DMS 273 treated with DMSO at 0.1 percent for 48 hours (cell line): ENCODE data around the gene PPARD.
"Not testable (repeated sequence)": the region's sequence is repeated elsewhere in the genome, so short reads cannot be mapped to it uniquely, and the experiment has no call there.

Experiments used
- DNase-seq: peaks from one replicate; lab custom pipeline; 2025; lab: John Stamatoyannopoulos, UW

PPARD gene

GRCh38 chr6:35406711-35407485 is 64.5 kb downstream of the PPARD start:
- DNase-seq = no peak

GRCh38 chr6:35409245-35409644 is 66.9 kb downstream of the PPARD start:
- DNase-seq = no peak

DNA sequence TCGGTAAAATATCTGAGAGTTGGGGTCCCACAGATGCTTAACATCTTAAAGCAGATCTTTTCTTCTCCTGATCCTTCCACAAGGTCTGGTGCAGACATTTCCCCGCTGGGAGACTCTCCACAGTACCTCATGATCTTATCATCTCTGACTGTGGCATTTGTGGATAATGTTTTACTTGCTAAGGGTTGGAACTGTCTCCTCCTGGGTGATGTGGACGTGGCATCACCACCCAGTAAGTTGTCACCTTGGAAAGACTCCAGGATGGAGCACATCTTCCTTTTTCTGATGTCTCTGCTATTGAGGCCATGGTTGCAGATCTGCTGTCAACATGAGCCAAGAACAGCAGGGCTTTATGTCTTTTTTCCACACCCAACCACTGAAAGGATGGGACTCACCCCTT is 67.8 kb downstream of the PPARD start:
- DNase-seq = no peak

DNA sequence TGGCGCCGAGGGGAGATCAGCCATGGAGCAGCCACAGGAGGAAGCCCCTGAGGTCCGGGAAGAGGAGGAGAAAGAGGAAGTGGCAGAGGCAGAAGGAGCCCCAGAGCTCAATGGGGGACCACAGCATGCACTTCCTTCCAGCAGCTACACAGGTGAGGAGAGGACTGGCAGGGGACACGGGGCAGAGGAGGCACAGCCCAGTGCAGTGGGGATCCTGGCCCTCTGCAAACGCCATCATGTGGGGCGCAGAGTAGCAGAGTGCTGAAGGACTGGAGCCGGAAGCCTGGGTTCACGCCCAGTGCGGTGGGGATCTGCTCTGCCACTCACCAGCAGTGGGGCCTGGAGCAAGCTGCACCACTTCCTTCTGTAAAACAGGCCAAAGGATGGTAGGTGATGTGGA is 68.7 kb downstream of the PPARD start:
- no peak for DNase-seq

DNA sequence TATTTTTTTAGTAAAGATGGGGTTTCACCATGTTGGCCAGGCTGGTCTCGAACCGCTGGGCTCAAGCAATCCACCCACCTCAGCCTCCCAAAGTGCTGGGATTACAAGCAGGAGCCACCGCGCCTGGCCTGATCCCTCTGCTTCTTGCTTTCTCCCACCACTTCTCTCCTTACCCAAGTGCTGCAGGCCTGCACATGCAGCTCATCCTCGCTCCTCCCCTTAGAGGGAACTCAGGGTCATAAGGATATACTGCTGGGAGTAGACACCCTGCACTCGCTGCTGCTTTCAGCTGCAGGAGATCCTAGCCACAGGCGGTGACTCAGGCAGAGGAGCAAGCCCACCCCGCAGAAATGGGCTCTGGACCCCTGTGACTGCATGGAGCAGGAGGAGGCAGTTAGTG is 69.7 kb downstream of the PPARD start:
- no peak for DNase-seq

DNA sequence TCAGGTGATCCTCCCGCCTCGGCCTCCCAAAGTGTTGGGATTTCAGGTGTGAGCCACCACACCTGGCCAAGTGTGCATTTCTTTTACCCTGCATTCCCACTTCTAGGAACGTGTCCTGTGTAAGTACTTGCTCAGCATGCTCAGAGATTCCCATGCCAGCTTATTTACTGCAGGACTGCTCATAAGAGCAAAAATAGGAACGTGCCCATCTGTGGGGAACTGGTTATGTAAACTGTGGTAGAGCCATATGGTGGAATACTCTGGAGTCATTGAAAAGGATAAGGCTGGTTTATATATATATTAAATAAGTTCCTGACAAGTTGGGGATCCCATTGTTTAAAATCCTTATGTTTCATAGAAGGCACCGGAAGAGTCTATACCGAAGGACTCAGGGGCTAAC is 71.6 kb downstream of the PPARD start:
- DNase-seq = no peak

GRCh38 chr6:35415065-35415891 is 72.9 kb downstream of the PPARD start:
- peak; percentile 47 for DNase-seq

DNA sequence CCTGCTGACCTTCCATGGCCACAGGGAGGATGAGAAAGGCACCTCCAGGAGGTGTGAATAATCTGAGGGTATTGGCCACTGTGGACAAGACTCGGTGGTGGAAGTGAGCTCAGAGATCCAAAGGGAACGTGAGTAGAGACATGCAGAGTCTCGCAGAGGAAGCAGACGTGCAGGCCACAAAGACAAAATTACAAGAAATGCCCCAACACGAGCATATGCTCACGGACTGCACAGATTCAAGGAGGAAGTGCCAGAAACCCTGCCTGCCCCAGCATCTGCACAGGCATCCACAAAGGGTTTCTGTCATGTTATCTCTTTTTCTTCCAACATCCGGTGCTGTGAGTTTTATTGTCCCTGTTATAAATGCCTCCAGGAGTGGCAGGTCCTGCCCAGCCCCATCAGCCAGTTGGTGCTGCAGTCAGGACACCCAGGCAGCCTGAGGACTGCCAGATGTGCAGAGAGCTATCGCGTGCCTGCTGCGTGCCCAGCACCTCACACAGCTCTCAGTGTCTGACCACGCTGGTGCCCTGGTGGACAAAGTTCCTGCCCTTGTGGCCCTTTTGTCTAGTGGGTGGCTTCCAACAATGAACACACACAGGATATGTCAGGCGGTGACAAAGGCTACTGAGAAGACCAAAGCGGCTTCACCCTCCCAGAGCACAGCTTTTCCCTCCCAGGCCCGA is 75.8 kb downstream of the PPARD start:
- no peak for DNase-seq

- DNase-seq = no peak
These were observed 77.1 kb downstream of the PPARD start for GRCh38 chr6:35419417-35419816.

DNA sequence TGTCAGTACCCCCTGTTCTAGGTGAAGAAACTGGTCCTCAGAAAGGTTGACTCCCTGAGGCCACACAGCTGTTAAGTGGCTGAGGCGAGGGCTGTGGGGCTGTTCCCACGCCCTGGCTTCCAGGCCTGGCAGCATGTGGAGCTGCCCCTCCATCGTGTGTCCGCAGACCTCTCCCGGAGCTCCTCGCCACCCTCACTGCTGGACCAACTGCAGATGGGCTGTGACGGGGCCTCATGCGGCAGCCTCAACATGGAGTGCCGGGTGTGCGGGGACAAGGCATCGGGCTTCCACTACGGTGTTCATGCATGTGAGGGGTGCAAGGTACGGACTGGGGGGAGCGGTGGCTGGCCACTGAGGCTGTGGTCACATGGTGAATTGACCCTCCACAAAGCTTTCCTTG is 77.6 kb downstream of the PPARD start:
- no peak for DNase-seq

GRCh38 chr6:35425284-35425683 is 82.9 kb downstream of the PPARD start:
- no peak for DNase-seq

- no peak for DNase-seq
These were observed 83.7 kb downstream of the PPARD start for GRCh38 chr6:35426074-35426473.

GRCh38 chr6:35427435-35427834 is 85.1 kb downstream of the PPARD start:
- DNase-seq = no peak

DNA sequence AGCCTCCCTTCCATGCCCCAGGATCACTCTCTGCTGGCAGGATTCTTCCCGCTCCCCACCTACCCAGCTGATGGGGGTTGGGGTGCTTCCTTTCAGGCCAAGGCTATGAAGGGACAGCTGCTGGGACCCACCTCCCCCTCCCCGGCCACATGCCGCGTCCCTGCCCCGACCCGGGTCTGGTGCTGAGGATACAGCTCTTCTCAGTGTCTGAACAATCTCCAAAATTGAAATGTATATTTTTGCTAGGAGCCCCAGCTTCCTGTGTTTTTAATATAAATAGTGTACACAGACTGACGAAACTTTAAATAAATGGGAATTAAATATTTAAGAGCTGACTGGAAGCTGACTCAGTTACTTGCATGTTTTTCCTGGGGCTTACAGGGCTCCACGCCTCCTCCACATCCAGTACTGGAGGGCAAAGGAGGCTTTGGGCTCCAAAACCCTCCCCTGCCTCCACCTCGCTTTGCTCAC is 85.5 kb downstream of the PPARD start:
- DNase-seq = no peak

- no peak for DNase-seq
These were observed 86.2 kb downstream of the PPARD start for GRCh38 chr6:35428421-35429149.

DNA sequence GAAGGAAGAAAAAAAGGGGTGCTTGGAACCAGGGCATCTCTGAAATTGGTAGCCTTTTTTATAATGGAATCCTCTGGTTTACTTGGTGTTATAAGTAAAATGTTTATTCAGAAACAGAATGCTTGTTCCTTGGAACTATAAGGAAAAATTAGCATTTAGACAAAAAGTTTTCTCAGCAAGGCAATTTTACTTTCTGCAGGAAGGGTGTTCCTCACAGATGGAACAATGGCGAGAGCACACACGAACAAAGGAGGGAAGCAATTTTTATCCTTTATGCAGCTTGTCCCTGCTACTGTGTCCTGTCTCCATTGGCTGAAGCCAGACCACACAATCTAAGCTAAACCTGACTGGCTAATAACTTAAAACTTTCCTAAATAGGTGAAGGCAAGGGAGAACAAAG is 87.1 kb downstream of the PPARD start:
- no peak for DNase-seq

DNA sequence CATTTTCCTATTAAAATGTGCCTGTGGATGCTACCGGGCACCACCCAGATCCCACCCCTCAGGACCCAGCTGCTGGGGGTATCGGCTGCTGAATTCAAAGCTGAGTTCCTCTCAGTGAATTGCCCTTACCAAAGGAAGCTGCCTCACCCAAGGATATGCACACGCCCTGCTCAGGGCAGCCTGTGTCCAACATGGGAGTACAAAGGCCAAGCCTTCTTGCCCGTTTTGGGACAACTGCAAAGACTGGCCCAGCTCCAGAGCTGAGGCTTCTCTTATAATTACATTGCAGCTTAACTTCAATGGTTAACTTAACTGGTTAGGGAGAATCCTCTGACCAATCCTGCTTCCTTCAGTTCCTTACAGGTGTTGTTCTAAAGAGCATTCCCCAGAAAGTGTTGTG is 89.9 kb downstream of the PPARD start:
- DNase-seq = no peak

DNA sequence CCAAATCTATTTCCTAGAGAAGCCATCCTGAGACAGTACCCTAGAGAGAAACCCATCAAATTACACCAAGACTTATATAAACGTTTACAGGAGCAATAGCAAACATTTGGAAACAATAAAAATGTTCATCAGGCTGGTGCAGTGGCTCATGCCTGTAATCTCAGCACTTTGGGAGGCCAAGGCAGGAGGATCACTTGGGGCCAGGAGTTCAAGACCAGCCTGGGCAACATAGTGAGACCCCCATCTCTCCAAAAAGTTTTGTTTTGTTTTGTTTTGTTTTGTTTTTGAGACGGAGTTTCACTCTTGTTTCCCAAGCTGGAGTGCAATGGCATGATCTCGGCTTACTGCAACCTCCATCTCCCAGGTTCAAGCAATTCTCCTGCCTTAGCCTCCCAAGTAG is 90.3 kb downstream of the PPARD start:
- not testable (repeated sequence) for DNase-seq

DNA sequence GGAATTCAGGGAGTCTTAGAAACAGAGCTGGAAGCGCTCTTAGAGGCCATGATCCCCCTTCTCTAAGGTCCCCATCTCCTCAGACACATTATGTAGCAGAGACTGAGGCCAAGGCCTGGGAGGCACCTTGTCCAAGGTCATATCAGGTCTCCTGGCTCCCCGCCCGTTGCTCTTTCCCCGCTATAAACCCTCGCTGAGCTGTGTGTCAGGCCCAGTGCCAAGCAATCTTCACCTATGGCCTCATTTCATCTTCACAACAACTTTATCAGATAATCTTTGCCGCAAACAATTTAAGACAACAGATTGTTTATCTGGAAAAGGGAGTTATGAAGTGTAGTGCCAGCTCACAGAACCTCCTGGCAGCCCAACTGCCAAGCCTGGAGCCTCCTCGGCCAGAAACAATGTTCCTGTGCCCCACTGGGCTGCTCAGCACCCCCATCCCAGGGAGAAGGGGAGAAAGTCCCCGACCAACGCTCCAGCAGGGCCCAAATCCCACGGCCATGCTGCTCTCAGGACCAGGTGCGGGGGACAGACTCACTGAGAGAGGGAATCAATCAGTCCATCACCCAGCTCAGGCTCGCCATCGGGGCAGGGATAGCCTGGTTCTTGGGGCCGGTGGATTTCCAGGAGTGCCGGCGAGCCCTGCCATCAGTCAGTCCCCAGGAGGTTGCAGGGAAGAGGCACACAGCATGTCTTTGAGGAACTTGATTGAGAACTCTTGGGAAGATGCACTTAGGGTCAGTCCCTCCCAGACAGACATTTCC is 92.9 kb downstream of the PPARD start:
- DNase-seq = peak; percentile 18

- DNase-seq = no peak
These were observed 93.9 kb downstream of the PPARD start for GRCh38 chr6:35436071-35436857.
